Stimulated activated CD8-positive, alpha-beta memory T cell treated with anti-CD3 and anti-CD28 coated beads, Interleukin-15, amount 100 ng/mL, for 24 hours (primary cell): ENCODE data around the gene TFCP2L1.
"Not testable (repeated sequence)": the region's sequence is repeated elsewhere in the genome, so short reads cannot be mapped to it uniquely, and the experiment has no call there.

Experiments
- DNase-seq: peaks from one replicate; pipeline ENCODE4 v3.0.0-alpha.2; 2020; ENCODE audit warnings: low read depth

TFCP2L1 gene

GRCh38 chr2:121295911-121296650 is 11.1 kb upstream of the TFCP2L1 start:
- DNase-seq: no peak

- DNase-seq: no peak
These were observed 10.2 kb upstream of the TFCP2L1 start for GRCh38 chr2:121294881-121295840.

- no peak for DNase-seq
These were observed 8.7 kb upstream of the TFCP2L1 start for GRCh38 chr2:121293450-121294325.

GRCh38 chr2:121291251-121291580 is 6.2 kb upstream of the TFCP2L1 start:
- no peak for DNase-seq

- no peak for DNase-seq
These were observed 4.3 kb upstream of the TFCP2L1 start for GRCh38 chr2:121289271-121289670.

- DNase-seq: no peak
These were observed 3.6 kb upstream of the TFCP2L1 start for GRCh38 chr2:121288454-121289231.

GRCh38 chr2:121287956-121288355 is 3.0 kb upstream of the TFCP2L1 start:
- DNase-seq: no peak

- DNase-seq: no peak
These were observed 2.3 kb upstream of the TFCP2L1 start for GRCh38 chr2:121287146-121287798.

- DNase-seq: no peak
These were observed 1.5 kb upstream of the TFCP2L1 start for GRCh38 chr2:121286506-121286905.

GRCh38 chr2:121285926-121286325 is 924 bp upstream of the TFCP2L1 start:
- DNase-seq: no peak

- no peak for DNase-seq
These were observed 1.1 kb downstream of the TFCP2L1 start for GRCh38 chr2:121283670-121284462.

- DNase-seq: no peak
These were observed 2.1 kb downstream of the TFCP2L1 start for GRCh38 chr2:121282800-121283385.

GRCh38 chr2:121281694-121282093 is 3.3 kb downstream of the TFCP2L1 start:
- no peak for DNase-seq

- DNase-seq: no peak
These were observed 3.9 kb downstream of the TFCP2L1 start for GRCh38 chr2:121281107-121281506.

- DNase-seq: no peak
These were observed 5.4 kb downstream of the TFCP2L1 start for GRCh38 chr2:121279476-121280220.

- no peak for DNase-seq
These were observed 8.7 kb downstream of the TFCP2L1 start for GRCh38 chr2:121276341-121276740.

- no peak for DNase-seq
These were observed 11.9 kb downstream of the TFCP2L1 start for GRCh38 chr2:121273116-121273515.

- no peak for DNase-seq
These were observed 12.4 kb downstream of the TFCP2L1 start for GRCh38 chr2:121272596-121272995.

GRCh38 chr2:121269436-121269835 is 15.6 kb downstream of the TFCP2L1 start:
- not testable (repeated sequence) for DNase-seq
